K562 (cell line): ENCODE results near the gene IL1RN. TPM values are rescaled to one million over a fixed set of nuclear protein-coding genes. Genes with fewer than 3 reads are reported as not detected.

Experiments
- ATAC-seq: fragments of 200-7000 bp; cut with Tn5 transposase; 3 replicates; pipeline ENCODE4 v1.9.1; 2020; ENCODE audit warnings: moderate library complexity
- BruUV-seq: library from RNA; stranded (reverse); fragments of 400-500 nt; replicated peaks from 2 replicates; lab custom pipeline; 2021; lab: Mats Ljungman, UMichigan
- CTCF ChIA-PET: fragments of 300-600 bp; formaldehyde crosslinking; extraction: SDS; loops from one replicate; lab custom pipeline; 2021; ENCODE audit warnings: low intra/inter-chr PET ratio; lab: Yijun Ruan, JAX
- POLR2A ChIA-PET: fragments of 300-600, 350-650 bp; sonication (Branson Sonifier 250); formaldehyde crosslinking; extraction: SDS; loops from one replicate; lab custom pipeline; 2021; ENCODE audit warnings: antibody characterized with exemption, inconsistent platforms; lab: Yijun Ruan, JAX
- DNase-seq, 4 experiments: peaks; one replicate each; pipeline versions ENCODE4 v3.0.0 to v3.0.0-alpha.2; 2011 to 2018; ENCODE audit warnings: low spot score in 3 of 4, mixed read lengths in 3 of 4; ENCODE audit errors: extremely low read depth in 1 of 4
- FAIRE-seq: peaks from 2 replicates; lab custom pipeline; 2011; peaks lifted over from hg19 to GRCh38; lab: Jason Lieb, UNC
- H2AFZ ChIP-seq: 2 replicates; pipeline ENCODE4 v1.6.0; 2011; ENCODE audit warnings: low read depth, low read length, control low read depth, inconsistent platforms
- H3K27ac ChIP-seq: fragments of 200-600 bp; 3 replicates; pipeline ENCODE4 v1.8.0; 2011; ENCODE audit warnings: low read depth, mild to moderate bottlenecking, control low read depth, inconsistent platforms, low read length, moderate library complexity, mixed read lengths; ENCODE audit errors: extremely low read depth
- H3K27me3 ChIP-seq, 2 experiments: fragments of 300-600 bp in 1 of 2; 2 replicates in 1 of 2; 3 replicates in 1 of 2; pipeline versions ENCODE4 v1.6.0 to v1.8.0; 2011; ENCODE audit warnings: inconsistent platforms in 2 of 2, low read length in 2 of 2, mild to moderate bottlenecking in 1 of 2, mixed read lengths in 1 of 2, moderate library complexity in 1 of 2; ENCODE audit not compliant: control insufficient read depth in 2 of 2, insufficient read depth in 2 of 2
- H3K36me3 ChIP-seq: fragments of 300-600 bp; 3 replicates; pipeline ENCODE4 v1.8.0; 2011; ENCODE audit warnings: mild to moderate bottlenecking, low read length, inconsistent platforms; ENCODE audit not compliant: control insufficient read depth, insufficient read depth
- H3K4me1 ChIP-seq, 2 experiments: fragments of 200-600 bp in 1 of 2; replicated peaks in 1 of 2; 2 replicates in 1 of 2; 3 replicates in 1 of 2; pipeline versions ENCODE4 v1.5.1 to v1.8.0; 2011; ENCODE audit warnings: inconsistent platforms in 2 of 2, low read length in 2 of 2, mild to moderate bottlenecking in 1 of 2, mixed read lengths in 1 of 2, moderate library complexity in 1 of 2; ENCODE audit not compliant: control insufficient read depth in 2 of 2, insufficient read depth in 2 of 2
- H3K4me2 ChIP-seq: 2 replicates; pipeline ENCODE4 v1.6.1; 2011; ENCODE audit warnings: low read length, control low read depth, inconsistent platforms, mixed read lengths; ENCODE audit not compliant: insufficient read depth
- H3K4me3 ChIP-seq: fragments of 200-600 bp; sonication (generic), shearing (Covaris generic); 2 replicates; pipeline ENCODE4 v1.5.1; 2016; ENCODE audit warnings: control low read depth, inconsistent platforms
- H3K79me2 ChIP-seq: fragments of 200-600 bp; 3 replicates; pipeline ENCODE4 v1.8.0; 2011; ENCODE audit warnings: low read length, inconsistent platforms; ENCODE audit not compliant: control insufficient read depth, insufficient read depth
- H3K9ac ChIP-seq, 2 experiments: 2 replicates each; pipeline versions ENCODE4 v1.6.0 to v1.6.1; 2011; ENCODE audit warnings: low read depth in 2 of 2, low read length in 2 of 2, control low read depth in 1 of 2, inconsistent platforms in 1 of 2, mild to moderate bottlenecking in 1 of 2, mixed read lengths in 1 of 2; ENCODE audit not compliant: insufficient read depth in 1 of 2
- H3K9me1 ChIP-seq: one replicate; pipeline ENCODE4 v1.6.0; 2011; ENCODE audit warnings: inconsistent platforms, mild to moderate bottlenecking, low read length, moderate library complexity; ENCODE audit not compliant: control insufficient read depth, insufficient read depth
- H3K9me3 ChIP-seq: replicated peaks from 2 replicates; pipeline ENCODE4 v1.5.1; 2011; ENCODE audit warnings: low read depth, low read length, inconsistent platforms; ENCODE audit not compliant: control insufficient read depth, insufficient read depth
- H4K20me1 ChIP-seq: replicated peaks from 2 replicates; pipeline ENCODE4 v1.6.1; 2011; ENCODE audit warnings: low read length, inconsistent platforms, mixed read lengths; ENCODE audit not compliant: control insufficient read depth, insufficient read depth
- FOXM1 ChIP-seq, 2 experiments: fragments of 450-650 bp in 1 of 2; sonication (generic) in 1 of 2; formaldehyde crosslinking in 1 of 2; IDR thresholded peaks; 2 replicates each; pipeline versions ENCODE4 v1.6.1 to v1.9.0; 2017 to 2022; ENCODE audit warnings: low read depth in 2 of 2, mild to moderate bottlenecking in 2 of 2, missing genetic modification reagents in 1 of 2, moderate library complexity in 1 of 2
- PPARD ChIP-seq: fragments of 250-450 bp; sonication (Bioruptor Pico); IDR thresholded peaks from 2 replicates; pipeline ENCODE4 v1.8.0; 2022; ENCODE audit warnings: inconsistent platforms, mild to moderate bottlenecking, moderate library complexity
- TAF1 ChIP-seq: IDR thresholded peaks from 2 replicates; pipeline ENCODE4 v1.6.1; 2011; ENCODE audit warnings: mild to moderate bottlenecking, low read length, moderate library complexity; ENCODE audit not compliant: insufficient read depth, control insufficient read depth, severe bottlenecking; ENCODE audit errors: extremely low read depth
- TCF7 ChIP-seq: sonication (generic); IDR thresholded peaks from 2 replicates; pipeline ENCODE4 v1.6.1; 2016; ENCODE audit warnings: antibody characterized with exemption, borderline replicate concordance
- THRA ChIP-seq: fragments of 450-650 bp; IDR thresholded peaks from 2 replicates; pipeline ENCODE4 v1.6.1; 2017; ENCODE audit warnings: mild to moderate bottlenecking, moderate library complexity
- ZBTB1 ChIP-seq: sonication (generic); formaldehyde crosslinking; IDR thresholded peaks from 2 replicates; pipeline ENCODE4 v1.8.1; 2023; ENCODE audit warnings: missing genetic modification reagents, low read depth, mild to moderate bottlenecking, borderline replicate concordance
- in situ Hi-C: fragments of 300-500 bp; cut with MboI; formaldehyde crosslinking; loops from 4 replicates; pipeline ENCODE4 v1.15.0; 2018; ENCODE audit warnings: inconsistent platforms, mixed read lengths
- intact Hi-C: fragments of 100-400 bp; cut with micrococcal nuclease; formaldehyde crosslinking; loops from 2 replicates; pipeline ENCODE4 v1.14.2; 2022
- polyA plus RNA-seq, 8 experiments: library from polyadenylated mRNA; depleted of rRNA in 4 of 8; stranded (reverse) in 5 of 8; unstranded in 3 of 8; fragments of >200 nt; fragmentation: Nextera tagmentation in 2 of 8; fragmentation: Illumina TruSeq in 1 of 8; extraction: Ambion mirVana in 2 of 8; extraction: Trizol in 1 of 8; gene quantifications; 2 replicates each; pipeline versions ENCODE4 v1.2.1 to v1.2.3, GENCODE V29; 2011 to 2014; ENCODE audit warnings: inconsistent platforms in 1 of 8, missing spikeins in 1 of 8
- total RNA-seq, 7 experiments: library from RNA; depleted of rRNA in 6 of 7; stranded (reverse); fragments of >200 nt in 6 of 7; fragmentation: Illumina TruSeq in 2 of 7; extraction: Trizol in 2 of 7; gene quantifications; 2 replicates each; pipeline versions ENCODE4 v1.2.1 to v1.2.3, GENCODE V29; 2011 to 2021; ENCODE audit warnings: low replicate concordance in 1 of 7

IL1RN gene
- total and polyA plus RNA-seq, 9 of the 15 experiments (the other 6 are each of a cell fraction or from before 2014, with no cell fraction given) = 0.13 TPM; not detected in 8

- TF ChIP-seq ZBTB1 (CRISPR knock-in tag) (no peak), TCF7 (no peak), THRA (no peak), TAF1 (no peak)
Measured at GRCh38 chr2:113088213-113088992, 39.0 kb upstream of the IL1RN start (continued).

- ChIA-PET CTCF (no interaction called here), POLR2A (interaction anchor here (0.7 to 1.5 kb wide), 5 partner anchors 10 to 212 kb away, joined by 3 to 4 read pairs (median 3); no protein-coding TSS in a partner anchor)
- no peaks in the 10 kb centered on the region for H3K36me3 ChIP-seq
- H3K27me3 ChIP-seq = peaks cover 4 to 21% of the 10 kb centered on the region in 2 experiments; a peak in 3 of 5 replicates
- H3K79me2 ChIP-seq = no peaks in the 10 kb centered on the region
- DNase-seq (no peak), FAIRE-seq (no peak), ATAC-seq (no peak)
- BruUV-seq = no TSS peak
- H3K4me2 ChIP-seq = no peak overlapping the region
- no peaks in the 10 kb centered on the region for H3K9me1 ChIP-seq
- in situ Hi-C loops (no loop called here), intact Hi-C loops (loop anchor here (10.0 kb wide), 1 partner anchor 135 kb away; no protein-coding TSS in a partner anchor)
- no peak overlapping the region for H3K27ac ChIP-seq
- H3K4me3 ChIP-seq = no peak overlapping the region
- no peaks in the 10 kb centered on the region for H3K4me1 ChIP-seq
- H3K9me3 ChIP-seq = no peaks in the 10 kb centered on the region
- no peaks in the 10 kb centered on the region for H4K20me1 ChIP-seq
- no peak overlapping the region for H3K9ac ChIP-seq
- TF ChIP-seq PPARD (CRISPR knock-in tag) (no peak), FOXM1 (IDR thresholded peaks at IDR 0.05; ENCODE audit: low read depth) (no peak), FOXM1 (CRISPR knock-in tag; IDR thresholded peaks at IDR 0.05; ENCODE audit: low read depth) (no peak)
- no peak overlapping the region for H2AFZ ChIP-seq
Measured at GRCh38 chr2:113089916-113090315, 37.5 kb upstream of the IL1RN start.
